Suprapubic skin (tissue), 4 donors: ENCODE results near the gene STK36. TPM values are rescaled to one million over a fixed set of nuclear protein-coding genes. Genes with fewer than 3 reads are reported as not detected.

Experiments
- DNase-seq, 2 donors: peaks; one replicate each; pipeline ENCODE4 v3.0.0-alpha.2; 2019; ENCODE audit warnings: low spot score in 2 of 2
- H3K27ac ChIP-seq: fragments of 200-600 bp; sonication (generic); one replicate; pipeline ENCODE4 v1.5.1; 2019
- H3K27me3 ChIP-seq: fragments of 200-600 bp; sonication (generic); one replicate; pipeline ENCODE4 v1.5.1; 2019
- H3K36me3 ChIP-seq: fragments of 200-600 bp; sonication (generic); one replicate; pipeline ENCODE4 v1.5.1; 2019
- H3K4me1 ChIP-seq: fragments of 200-600 bp; sonication (generic); one replicate; pipeline ENCODE4 v1.5.1; 2019
- H3K4me3 ChIP-seq: fragments of 200-600 bp; sonication (generic); one replicate; pipeline ENCODE4 v1.5.1; 2019; ENCODE audit warnings: mild to moderate bottlenecking
- H3K9me3 ChIP-seq: fragments of 200-600 bp; sonication (generic); one replicate; pipeline ENCODE4 v1.5.1; 2019
- EP300 ChIP-seq: sonication (generic); formaldehyde crosslinking; IDR thresholded peaks from one replicate; pipeline ENCODE4 v1.6.1; 2017; ENCODE audit warnings: antibody characterized with exemption
- POLR2A ChIP-seq, 2 donors: fragments of 450-650 bp; IDR thresholded peaks; one replicate each; pipeline ENCODE4 v1.6.1; 2017; ENCODE audit warnings: antibody characterized with exemption in 2 of 2, mild to moderate bottlenecking in 2 of 2, moderate library complexity in 2 of 2
- POLR2AphosphoS5 ChIP-seq, 3 donors: sonication (generic); formaldehyde crosslinking; IDR thresholded peaks; one replicate each; pipeline ENCODE4 v1.6.1; 2017; ENCODE audit warnings: antibody characterized with exemption in 3 of 3
- WGBS: methylation state at CpG from one replicate; pipeline ENCODE4 v1.1.5; 2018; 5-methylcytosine and 5-hydroxymethylcytosine counted together
- total RNA-seq, 4 donors: library from RNA; depleted of rRNA; stranded (reverse); fragments of >200 nt; gene quantifications; one replicate each; pipeline ENCODE4 v1.1.0, GENCODE V29; 2016
- TF ChIP-seq, protein P1 (sequence below), 2 donors: fragments of 200-600 bp in 1 of 2; fragments of 450-650 bp in 1 of 2; sonication (generic) in 1 of 2; IDR thresholded peaks; one replicate each; pipeline ENCODE4 v1.5.1; 2016 to 2019; ENCODE audit warnings: antibody characterized with exemption in 2 of 2, mild to moderate bottlenecking in 1 of 2, moderate library complexity in 1 of 2

The STK36 gene
- total RNA-seq, 4 donors from 2014 or later = 20.7 to 43.4 (median 21.9) TPM

DNA sequence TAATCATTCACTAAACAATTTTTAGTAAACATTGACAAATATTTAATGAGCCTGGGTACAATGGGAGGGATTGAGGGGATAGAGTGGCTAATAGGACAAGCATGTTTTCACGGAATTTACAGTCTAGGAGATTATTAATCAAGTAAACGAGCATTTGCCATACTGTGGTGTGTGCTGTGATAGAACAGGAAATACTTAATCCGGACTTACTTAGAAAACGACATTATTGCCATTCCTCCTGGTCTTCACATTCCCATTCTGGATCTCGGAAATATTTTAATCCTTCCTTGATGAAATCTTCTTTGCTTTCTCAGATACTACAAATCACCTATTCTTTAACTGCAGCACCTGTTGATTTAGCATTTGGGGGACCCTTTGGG lies 39.7 kb downstream of the STK36 start:
- no peaks in the 10 kb centered on the region for H3K36me3 ChIP-seq
- no peak overlapping the region for H3K27ac ChIP-seq
- no peak for DNase-seq
- peaks cover 20% of the 10 kb centered on the region for H3K4me1 ChIP-seq
- H3K4me3 ChIP-seq = peak overlapping the region; percentile 75
- H3K9me3 ChIP-seq = no peaks in the 10 kb centered on the region
- no peaks in the 10 kb centered on the region for H3K27me3 ChIP-seq
- WGBS = 9% methylated on average over 5 of the region's 5 CpGs
- TF ChIP-seq, protein P1, sequence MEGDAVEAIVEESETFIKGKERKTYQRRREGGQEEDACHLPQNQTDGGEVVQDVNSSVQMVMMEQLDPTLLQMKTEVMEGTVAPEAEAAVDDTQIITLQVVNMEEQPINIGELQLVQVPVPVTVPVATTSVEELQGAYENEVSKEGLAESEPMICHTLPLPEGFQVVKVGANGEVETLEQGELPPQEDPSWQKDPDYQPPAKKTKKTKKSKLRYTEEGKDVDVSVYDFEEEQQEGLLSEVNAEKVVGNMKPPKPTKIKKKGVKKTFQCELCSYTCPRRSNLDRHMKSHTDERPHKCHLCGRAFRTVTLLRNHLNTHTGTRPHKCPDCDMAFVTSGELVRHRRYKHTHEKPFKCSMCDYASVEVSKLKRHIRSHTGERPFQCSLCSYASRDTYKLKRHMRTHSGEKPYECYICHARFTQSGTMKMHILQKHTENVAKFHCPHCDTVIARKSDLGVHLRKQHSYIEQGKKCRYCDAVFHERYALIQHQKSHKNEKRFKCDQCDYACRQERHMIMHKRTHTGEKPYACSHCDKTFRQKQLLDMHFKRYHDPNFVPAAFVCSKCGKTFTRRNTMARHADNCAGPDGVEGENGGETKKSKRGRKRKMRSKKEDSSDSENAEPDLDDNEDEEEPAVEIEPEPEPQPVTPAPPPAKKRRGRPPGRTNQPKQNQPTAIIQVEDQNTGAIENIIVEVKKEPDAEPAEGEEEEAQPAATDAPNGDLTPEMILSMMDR (IDR thresholded peaks at IDR 0.05) = no peak
- no peak for TF ChIP-seq POLR2AphosphoS5 (IDR thresholded peaks at IDR 0.05)
- TF ChIP-seq EP300 = no peak

DNA sequence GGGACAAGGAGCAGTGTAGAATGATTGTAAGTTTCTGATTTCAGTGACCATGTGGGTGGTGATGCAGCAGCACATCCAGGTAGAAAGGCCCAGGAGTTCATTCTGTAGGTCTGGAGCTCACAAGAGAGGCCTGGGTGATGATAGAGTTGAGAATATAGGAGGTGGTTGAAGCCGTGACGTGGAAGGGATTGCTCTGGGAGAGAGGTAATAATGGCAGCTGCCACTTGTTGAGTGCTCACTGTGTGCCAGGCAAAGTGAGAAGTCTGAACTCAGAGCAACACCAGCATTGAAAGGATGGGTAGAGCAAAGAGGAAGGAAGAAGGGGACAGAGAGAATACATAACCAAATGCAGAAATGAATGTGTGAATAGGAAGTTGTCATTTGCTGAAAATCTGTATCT lies 42.0 kb downstream of the STK36 start:
- DNase-seq = no peak
- TF ChIP-seq, protein P1 (IDR thresholded peaks at IDR 0.05) = no peak
- no peak for TF ChIP-seq POLR2A (IDR thresholded peaks at IDR 0.05)
- TF ChIP-seq POLR2AphosphoS5 (IDR thresholded peaks at IDR 0.05) = no peak
- no peak for TF ChIP-seq EP300
- Histone ChIP-seq H3K4me3 (no peak overlapping the region), H3K36me3 (no peaks in the 10 kb centered on the region), H3K9me3 (no peaks in the 10 kb centered on the region), H3K27ac (no peak overlapping the region), H3K27me3 (no peaks in the 10 kb centered on the region), H3K4me1 (peaks cover 29% of the 10 kb centered on the region)
- WGBS = 92% methylated on average over 2 of the region's 2 CpGs

DNA sequence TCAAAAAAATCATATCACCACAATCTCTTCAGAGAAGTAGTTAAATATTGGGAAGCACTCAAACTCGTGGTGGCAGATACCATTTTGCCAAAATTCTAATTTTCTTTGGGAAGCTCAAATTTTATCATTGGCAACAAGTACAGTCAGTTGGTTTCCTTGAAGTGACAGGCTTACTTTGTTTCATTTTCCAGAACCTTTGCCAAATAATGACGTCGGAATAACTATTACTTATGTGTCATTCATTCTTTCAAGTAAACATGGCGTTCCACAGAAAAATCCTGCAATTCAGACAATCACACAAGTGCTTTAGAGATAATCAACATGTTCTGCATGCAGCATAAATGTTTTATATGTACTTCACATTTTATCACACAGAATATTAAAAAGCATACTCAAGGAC lies 44.2 kb downstream of the STK36 start:
- Histone ChIP-seq H3K9me3 (no peaks in the 10 kb centered on the region), H3K27ac (no peak overlapping the region), H3K36me3 (no peaks in the 10 kb centered on the region), H3K4me3 (no peak overlapping the region), H3K27me3 (no peaks in the 10 kb centered on the region), H3K4me1 (peaks cover 29% of the 10 kb centered on the region)
- no peak for TF ChIP-seq POLR2AphosphoS5 (IDR thresholded peaks at IDR 0.05)
- no peak for TF ChIP-seq EP300
- no peak for TF ChIP-seq POLR2A (IDR thresholded peaks at IDR 0.05)
- TF ChIP-seq, protein P1 (IDR thresholded peaks at IDR 0.05) = no peak
- WGBS = 61% methylated on average over 4 of the region's 4 CpGs
- DNase-seq = no peak

DNA sequence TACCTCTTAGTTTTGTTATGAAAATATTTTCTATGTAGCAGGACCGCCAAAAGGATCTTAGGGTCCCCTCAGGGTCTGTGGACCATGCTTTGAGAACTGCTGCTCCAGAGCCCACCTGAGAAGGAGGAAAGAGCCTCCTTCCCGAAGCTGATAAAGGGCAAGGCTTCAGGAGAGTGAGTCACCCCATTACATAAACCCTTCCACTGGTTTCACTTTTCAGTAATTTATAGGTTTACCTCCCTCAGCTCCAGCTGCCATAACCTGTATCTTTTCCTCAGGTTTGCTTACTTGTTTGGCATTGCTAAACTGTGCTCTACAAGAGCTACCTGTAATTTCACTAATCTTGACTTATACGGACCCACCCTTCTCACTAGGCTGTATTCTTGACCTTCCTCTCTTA lies 45.4 kb downstream of the STK36 start:
- peak overlapping the region; percentile 44 for H3K27ac ChIP-seq
- no peak overlapping the region for H3K4me3 ChIP-seq
- no peaks in the 10 kb centered on the region for H3K27me3 ChIP-seq
- DNase-seq = no peak
- peaks cover 18% of the 10 kb centered on the region for H3K4me1 ChIP-seq
- TF ChIP-seq, protein P1 (IDR thresholded peaks at IDR 0.05) = no peak
- TF ChIP-seq POLR2AphosphoS5 (IDR thresholded peaks at IDR 0.05) (no peak), POLR2A (IDR thresholded peaks at IDR 0.05) (no peak), EP300 (no peak)
- no peaks in the 10 kb centered on the region for H3K9me3 ChIP-seq
- 58% methylated on average over 3 of the region's 3 CpGs for WGBS
- H3K36me3 ChIP-seq = no peaks in the 10 kb centered on the region

DNA sequence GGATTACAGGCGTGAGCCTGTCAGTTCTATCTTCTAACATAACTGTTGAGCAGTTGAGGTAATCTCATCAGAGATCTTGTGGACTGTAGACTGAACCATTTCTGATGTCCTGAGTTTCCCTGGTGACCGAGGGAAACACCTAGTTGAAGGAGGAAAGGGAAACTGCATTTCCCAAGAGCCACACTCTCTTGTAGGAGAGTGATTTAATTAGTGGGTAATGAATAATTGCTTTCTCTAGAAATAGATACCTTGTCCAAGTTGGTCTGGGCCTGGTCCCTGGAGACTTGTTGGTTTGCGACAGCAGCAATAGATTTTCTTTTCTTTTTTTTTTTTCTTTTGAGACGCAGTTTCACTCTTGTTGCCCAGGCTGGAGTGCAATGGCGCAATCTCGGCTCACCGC lies 46.2 kb downstream of the STK36 start:
- Histone ChIP-seq H3K27ac (no peak overlapping the region), H3K36me3 (no peaks in the 10 kb centered on the region), H3K4me3 (no peak overlapping the region), H3K27me3 (no peaks in the 10 kb centered on the region), H3K9me3 (no peaks in the 10 kb centered on the region), H3K4me1 (peaks cover 15% of the 10 kb centered on the region)
- 96% methylated on average over 7 of the region's 7 CpGs for WGBS
- no peak for TF ChIP-seq POLR2AphosphoS5 (IDR thresholded peaks at IDR 0.05)
- TF ChIP-seq EP300 = no peak
- no peak for DNase-seq

DNA sequence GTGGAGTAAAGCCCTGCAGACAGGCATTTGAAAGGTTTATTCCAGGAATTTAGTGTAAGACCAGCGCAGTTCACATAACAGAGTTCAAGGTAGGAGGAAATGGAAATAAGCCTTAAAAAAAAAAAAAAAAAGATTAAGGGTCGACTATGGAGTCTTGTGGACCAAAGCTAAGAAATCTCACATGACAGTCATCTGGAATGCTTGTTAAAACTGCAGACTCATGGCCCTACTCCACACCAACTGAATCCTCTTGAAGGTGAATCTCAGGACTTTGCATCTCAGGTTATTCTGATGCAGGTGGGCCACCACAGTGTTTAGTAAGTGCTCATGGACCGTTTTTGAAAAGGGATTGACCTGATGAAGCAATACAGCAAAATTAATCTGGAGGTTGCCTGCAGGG lies 47.6 kb downstream of the STK36 start:
- H3K27ac ChIP-seq = no peak overlapping the region
- TF ChIP-seq EP300 (no peak), POLR2A (IDR thresholded peaks at IDR 0.05) (no peak), POLR2AphosphoS5 (IDR thresholded peaks at IDR 0.05) (no peak)
- TF ChIP-seq, protein P1 (IDR thresholded peaks at IDR 0.05) = no peak
- no peak for DNase-seq
- no peaks in the 10 kb centered on the region for H3K27me3 ChIP-seq
- no peaks in the 10 kb centered on the region for H3K36me3 ChIP-seq
- H3K4me3 ChIP-seq = no peak overlapping the region
- WGBS = 69% methylated on average over 3 of the region's 3 CpGs
- peaks cover 11% of the 10 kb centered on the region for H3K4me1 ChIP-seq
- no peaks in the 10 kb centered on the region for H3K9me3 ChIP-seq
